ENCODE results near the gene IPPK.

IPPK gene

GRCh38 chr9:92669890-92670708, at the start of gene IPPK:
IPPK (minus strand) TSS chr9:92670131; CDS start chr9:92669988, 143 bp downstream.
- DNase-seq = peak; percentile 98 to 99

- DNase-seq = no peak
These were observed 49.2 kb upstream of the IPPK start for GRCh38 chr9:92719028-92719647.

- no peak for DNase-seq
These were observed 48.4 kb upstream of the IPPK start for GRCh38 chr9:92718086-92719001.

- no peak for DNase-seq
These were observed 47.5 kb upstream of the IPPK start for GRCh38 chr9:92717201-92718085.

- peak; percentile 69 to 80 for DNase-seq
These were observed 46.6 kb upstream of the IPPK start for GRCh38 chr9:92716557-92716956.

GRCh38 chr9:92715488-92716231, 45.7 kb upstream of the IPPK start:
- no peak for DNase-seq

- DNase-seq = no peak
These were observed 45.0 kb upstream of the IPPK start for GRCh38 chr9:92714787-92715487.

- DNase-seq = no peak
These were observed 44.1 kb upstream of the IPPK start for GRCh38 chr9:92714016-92714415.

- DNase-seq = no peak
These were observed 43.6 kb upstream of the IPPK start for GRCh38 chr9:92713528-92713927.

- DNase-seq = no peak
These were observed 42.8 kb upstream of the IPPK start for GRCh38 chr9:92712767-92713166.

GRCh38 chr9:92711844-92712243, 41.9 kb upstream of the IPPK start:
- peak in 1 of 2 experiments; percentile 15 for DNase-seq

- DNase-seq = no peak
These were observed 41.2 kb upstream of the IPPK start for GRCh38 chr9:92711146-92711545.

GRCh38 chr9:92710368-92710767, 40.4 kb upstream of the IPPK start:
- no peak for DNase-seq

GRCh38 chr9:92709954-92710353, 40.0 kb upstream of the IPPK start:
- DNase-seq = no peak

GRCh38 chr9:92709240-92709639, 39.3 kb upstream of the IPPK start:
- no peak for DNase-seq

GRCh38 chr9:92707530-92707929, 37.6 kb upstream of the IPPK start:
- no peak for DNase-seq

- peak in 1 of 2 experiments; percentile 12 for DNase-seq
These were observed 36.4 kb upstream of the IPPK start for GRCh38 chr9:92706218-92706940.

- no peak for DNase-seq
These were observed 34.6 kb upstream of the IPPK start for GRCh38 chr9:92704528-92704927.

- no peak for DNase-seq
These were observed 26.7 kb upstream of the IPPK start for GRCh38 chr9:92696619-92697018.

- no peak for DNase-seq
These were observed 17.0 kb upstream of the IPPK start for GRCh38 chr9:92686954-92687353.

All from stimulated activated CD4-positive, alpha-beta T cell treated with anti-CD3 and anti-CD28 coated beads, Interleukin-4, amount 100 ng/mL, for 4 hours (primary cell).